Head of caudate nucleus (tissue), 42 donors: Measurements from ENCODE around the gene ABHD17C.
A peak's percentile ranks its signal among the peaks of the same experiment; 100 is the strongest.

Experiments used
- DNase-seq, 42 donors: peaks; one replicate each; pipeline versions ENCODE4 v3.0.0 to v3.0.0-alpha.2; 2020 to 2021; ENCODE audit warnings: mixed read lengths in 7 of 42
- intact Hi-C: fragments of 100-400 bp; cut with DNase I; formaldehyde crosslinking; loops from one replicate; pipeline ENCODE4 v1.15.0; 2022

ABHD17C gene

GRCh38 chr15:80684697-80685096 is 10.4 kb upstream of the ABHD17C start:
- no peak for DNase-seq
- intact Hi-C loops, result no loop called here

GRCh38 chr15:80685628-80686027 is 9.5 kb upstream of the ABHD17C start:
- no peak for DNase-seq
- intact Hi-C loops, result no loop called here

GRCh38 chr15:80689294-80689693 is 5.8 kb upstream of the ABHD17C start:
- no peak for DNase-seq
- intact Hi-C loops, result no loop called here

- intact Hi-C loops, result no loop called here
Measured at GRCh38 chr15:80689716-80690115, 5.4 kb upstream of the ABHD17C start.

DNA sequence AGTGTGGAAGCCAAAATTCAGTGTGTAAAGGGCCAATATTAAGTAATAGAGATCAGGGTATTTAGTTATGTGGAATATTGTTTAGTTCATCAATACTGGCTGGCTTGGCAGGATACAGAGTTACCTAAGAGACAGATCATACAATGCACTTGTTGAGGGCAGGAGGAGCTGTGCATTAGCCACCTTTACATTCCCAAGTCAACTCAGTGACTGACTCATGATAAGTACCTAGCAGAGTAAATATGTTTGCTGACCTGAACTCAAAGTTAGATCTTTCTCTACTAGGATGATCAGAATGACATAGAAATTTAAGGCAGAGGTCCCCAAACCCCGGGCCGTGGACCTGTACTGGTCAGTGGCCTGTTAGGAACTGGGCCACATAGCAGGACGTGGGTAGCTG is 3.5 kb upstream of the ABHD17C start:
- intact Hi-C loops, result no loop called here
- no peak for DNase-seq

More at GRCh38 chr15:80689716-80690115, 5.4 kb upstream of the ABHD17C start:
- no peak for DNase-seq

GRCh38 chr15:80693682-80694610 is 1.2 kb upstream of the ABHD17C start:
- peak in 3 of 42 donors; percentile 16 to 48 (median 26) for DNase-seq
- intact Hi-C loops, result no loop called here

- DNase-seq, result peak in 14 of 42 donors; percentile 8 to 55 (median 22)
Measured at GRCh38 chr15:80694611-80695098, 455 bp upstream of the ABHD17C start.

DNA sequence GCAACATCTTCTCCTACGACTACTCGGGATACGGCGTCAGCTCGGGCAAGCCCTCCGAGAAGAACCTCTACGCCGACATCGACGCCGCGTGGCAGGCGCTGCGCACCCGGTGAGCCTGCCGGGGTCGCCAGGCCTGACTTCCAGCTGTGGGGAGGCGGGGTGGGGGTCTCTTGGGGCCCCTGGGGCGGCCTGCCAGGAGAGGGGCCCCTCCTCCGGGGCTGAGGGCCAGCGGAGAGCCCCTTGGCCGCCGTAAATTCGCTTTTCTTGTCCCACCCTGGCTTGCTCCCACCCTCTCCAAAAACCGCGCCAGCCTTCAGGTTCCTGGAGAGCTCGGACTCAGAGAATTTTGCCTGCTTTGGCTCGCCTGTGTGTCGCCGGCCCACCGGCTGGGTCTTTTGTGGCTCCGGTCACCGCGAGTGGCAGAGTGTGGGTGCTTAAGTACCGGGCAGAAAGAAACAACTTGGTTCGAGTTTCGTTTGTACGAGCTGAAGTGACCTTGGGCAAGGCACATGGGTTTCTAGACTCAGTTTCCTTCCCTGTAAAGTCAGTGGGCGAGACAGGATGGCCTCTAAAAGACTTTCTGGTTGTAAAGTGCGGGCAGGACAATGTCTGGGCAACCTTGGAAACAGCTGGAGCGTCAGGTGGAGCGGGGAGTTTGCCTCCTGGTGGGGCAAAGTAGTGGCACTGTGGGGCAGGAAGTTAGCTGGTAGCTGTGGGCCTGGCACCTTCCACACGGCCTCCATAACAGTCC is 976 bp downstream of the ABHD17C start:
- DNase-seq, result peak in 14 of 42 donors; percentile 12 to 52 (median 26)

More at GRCh38 chr15:80694611-80695098, 455 bp upstream of the ABHD17C start:
- intact Hi-C loops, result no loop called here

DNA sequence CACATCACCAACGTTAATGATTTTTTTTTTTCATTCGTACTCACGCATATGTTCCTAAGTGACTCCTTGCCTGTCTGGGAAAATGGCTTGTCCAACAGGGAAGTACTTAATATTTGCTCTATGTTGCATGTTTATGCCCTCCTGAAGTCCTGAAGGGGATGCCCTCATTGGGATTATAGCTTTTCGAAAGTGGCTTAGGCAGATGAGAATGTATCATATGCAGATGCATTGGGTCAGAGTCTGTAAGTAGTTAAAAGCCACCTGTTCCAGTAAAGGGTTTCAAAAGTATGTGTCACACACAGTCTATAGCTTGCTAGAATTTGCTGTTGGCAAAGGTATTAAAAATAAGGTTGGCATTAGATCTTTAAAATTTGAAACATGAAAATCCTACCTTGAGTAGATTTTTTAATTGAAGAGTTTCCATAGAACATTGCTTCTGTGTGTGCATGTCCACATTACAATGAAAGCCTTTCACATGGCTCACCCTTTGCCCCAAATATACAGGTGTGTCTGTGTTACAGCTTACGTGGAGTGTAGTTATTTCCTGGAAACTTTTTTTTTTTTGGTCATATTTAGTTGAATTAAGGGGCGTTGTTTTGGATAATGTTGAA is 2.1 kb downstream of the ABHD17C start:
- no peak for DNase-seq
- intact Hi-C loops, result no loop called here

More for the DNA sequence above, 976 bp downstream of the ABHD17C start:
- intact Hi-C loops, result no loop called here

GRCh38 chr15:80698676-80699075 is 3.6 kb downstream of the ABHD17C start:
- intact Hi-C loops, result no loop called here
- no peak for DNase-seq

GRCh38 chr15:80699981-80700380 is 4.9 kb downstream of the ABHD17C start:
- peak in 6 of 42 donors; percentile 12 to 61 (median 34) for DNase-seq
- intact Hi-C loops, result no loop called here

DNA sequence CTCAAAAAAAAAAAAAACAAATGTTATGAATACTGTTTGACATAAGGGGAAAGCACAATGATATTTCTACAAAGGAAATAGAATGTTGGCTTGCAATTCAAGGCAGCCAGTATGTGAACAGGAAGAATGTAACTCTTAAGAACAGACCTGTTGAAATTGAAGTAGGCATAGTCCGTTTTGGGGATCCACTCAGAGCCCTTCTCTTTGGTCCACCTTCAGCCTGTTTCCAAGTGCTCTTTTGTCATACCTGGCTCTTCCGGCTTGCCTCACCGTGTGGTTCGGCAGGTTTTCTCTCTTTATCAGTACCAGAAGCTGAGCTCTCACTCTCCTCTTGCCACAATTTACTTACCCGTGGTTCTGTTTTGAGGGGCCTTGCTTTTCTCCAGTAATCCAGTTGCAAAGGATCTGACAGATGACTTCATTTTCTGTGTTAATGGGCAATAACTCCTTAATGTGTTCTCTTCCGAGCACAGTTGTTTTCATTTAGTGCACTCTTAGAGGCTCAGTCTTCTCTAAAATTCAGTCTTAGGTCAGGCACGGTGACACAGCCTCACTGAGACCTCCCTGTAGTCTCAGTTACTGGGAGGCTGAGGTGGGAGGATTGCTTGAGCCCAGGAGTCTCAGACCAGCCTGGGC is 6.7 kb downstream of the ABHD17C start:
- DNase-seq, result no peak
- intact Hi-C loops, result no loop called here

- intact Hi-C loops, result no loop called here
- no peak for DNase-seq
Measured at GRCh38 chr15:80703081-80703480, 8.0 kb downstream of the ABHD17C start.

GRCh38 chr15:80703965-80704364 is 8.9 kb downstream of the ABHD17C start:
- no peak for DNase-seq
- intact Hi-C loops, result no loop called here

DNA sequence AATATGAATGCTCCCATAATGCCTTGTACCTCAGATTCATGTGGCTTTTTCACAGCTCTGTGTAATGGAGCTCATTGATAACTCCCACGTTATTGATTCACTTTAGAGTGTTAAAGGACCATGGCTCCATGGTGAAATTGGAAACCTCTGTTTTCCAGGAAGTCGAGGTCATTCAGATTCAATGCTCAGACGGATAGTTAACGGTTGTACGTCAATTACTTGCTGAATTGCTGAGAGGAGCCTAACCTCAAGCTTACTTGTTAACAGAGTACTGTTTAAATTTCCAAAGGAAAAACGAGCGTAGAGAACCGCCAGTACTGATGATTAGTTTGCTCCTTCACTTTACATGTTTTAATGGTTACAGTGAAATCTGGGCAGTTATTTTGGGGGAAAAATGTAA is 11.1 kb downstream of the ABHD17C start:
- intact Hi-C loops, result no loop called here
- no peak for DNase-seq

DNA sequence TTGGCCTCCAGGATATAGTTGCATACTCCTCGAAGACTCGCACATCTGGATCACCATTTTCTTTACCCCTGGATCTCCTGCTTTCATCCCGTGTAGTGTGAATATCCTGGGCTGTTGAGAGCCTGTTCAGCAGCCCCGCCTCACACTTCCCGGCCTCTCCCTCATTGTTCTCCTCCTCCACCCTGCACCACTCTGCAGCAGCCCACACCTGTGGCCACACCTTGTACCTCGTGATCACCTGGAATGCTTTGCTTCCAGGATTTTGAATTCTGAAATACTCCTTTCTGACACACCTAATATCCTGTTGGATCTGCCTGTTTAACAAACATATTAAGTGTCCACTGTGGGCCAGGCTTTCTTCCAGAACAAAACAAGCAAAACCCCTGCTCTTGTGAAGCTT is 14.4 kb downstream of the ABHD17C start:
- intact Hi-C loops, result no loop called here

GRCh38 chr15:80710635-80711554 is 15.8 kb downstream of the ABHD17C start:
- intact Hi-C loops, result no loop called here
- peak in 1 of 42 donors; percentile 13 for DNase-seq

More for the DNA sequence above, 14.4 kb downstream of the ABHD17C start:
- peak in 26 of 42 donors; percentile 16 to 80 (median 42) for DNase-seq

DNA sequence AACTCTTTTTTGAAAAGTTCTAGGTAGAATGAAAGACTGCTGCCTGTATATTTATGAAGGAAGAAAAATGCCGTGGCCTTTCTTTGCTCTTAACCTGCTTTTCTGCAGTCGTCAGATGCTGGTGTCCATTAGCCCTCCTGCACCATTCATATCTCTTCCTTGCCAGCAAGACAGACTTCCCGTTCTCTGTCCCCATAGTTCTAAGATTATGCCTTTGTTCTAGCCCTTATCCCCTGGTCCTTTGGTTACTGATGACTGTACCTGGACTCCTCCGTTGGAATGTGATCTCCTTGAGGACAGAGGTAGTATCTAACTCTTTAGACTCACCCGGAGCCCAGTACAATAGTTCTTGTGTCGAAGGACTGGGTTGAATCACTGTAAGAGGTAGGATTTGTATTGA is 16.8 kb downstream of the ABHD17C start:
- no peak for DNase-seq
- intact Hi-C loops, result no loop called here
